Measurements from ENCODE around the gene ITIH4.

ITIH4 gene

GRCh38 chr3:52775877-52776276 is 54.6 kb downstream of the ITIH4 start:
- peak overlapping the region; percentile 78 for H3K27ac Mint-ChIP-seq
- peaks cover 22% of the 10 kb centered on the region for H3K4me1 Mint-ChIP-seq
- H3K4me3 Mint-ChIP-seq, result no peak overlapping the region
- no peak for DNase-seq
- peaks cover 4% of the 10 kb centered on the region for H3K27me3 Mint-ChIP-seq (ENCODE audit: low read depth, poor library complexity)
- TF ChIP-seq CTCF (IDR thresholded peaks at IDR 0.05), result no peak
- H3K36me3 Mint-ChIP-seq (ENCODE audit: low read depth), result no peaks in the 10 kb centered on the region
- no peaks in the 10 kb centered on the region for H3K9me3 Mint-ChIP-seq

GRCh38 chr3:52774901-52775864 is 55.3 kb downstream of the ITIH4 start:
- Mint-ChIP-seq H3K27me3 (ENCODE audit: low read depth, poor library complexity) (peaks cover 4% of the 10 kb centered on the region), H3K9me3 (no peaks in the 10 kb centered on the region), H3K27ac (peak overlapping the region; percentile 78), H3K4me1 (peaks cover 22% of the 10 kb centered on the region), H3K36me3 (ENCODE audit: low read depth) (no peaks in the 10 kb centered on the region), H3K4me3 (no peak overlapping the region)
- DNase-seq, result no peak
- TF ChIP-seq CTCF (IDR thresholded peaks at IDR 0.05), result no peak

- no peak for DNase-seq
- no peak overlapping the region for H3K4me3 Mint-ChIP-seq
- H3K27ac Mint-ChIP-seq, result no peak overlapping the region
- TF ChIP-seq CTCF (IDR thresholded peaks at IDR 0.05), result no peak
- peaks cover 32% of the 10 kb centered on the region for H3K4me1 Mint-ChIP-seq
- H3K36me3 Mint-ChIP-seq (ENCODE audit: low read depth), result no peaks in the 10 kb centered on the region
- H3K9me3 Mint-ChIP-seq, result no peaks in the 10 kb centered on the region
- H3K27me3 Mint-ChIP-seq (ENCODE audit: low read depth, poor library complexity), result peaks cover 4% of the 10 kb centered on the region
Measured at GRCh38 chr3:52774066-52774713, 56.3 kb downstream of the ITIH4 start.

GRCh38 chr3:52773361-52774065 is 57.0 kb downstream of the ITIH4 start:
- Mint-ChIP-seq H3K9me3 (no peaks in the 10 kb centered on the region), H3K36me3 (ENCODE audit: low read depth) (peaks cover 2% of the 10 kb centered on the region), H3K27ac (no peak overlapping the region), H3K4me3 (no peak overlapping the region), H3K4me1 (peaks cover 34% of the 10 kb centered on the region), H3K27me3 (ENCODE audit: low read depth, poor library complexity) (peaks cover 4% of the 10 kb centered on the region)
- no peak for TF ChIP-seq CTCF (IDR thresholded peaks at IDR 0.05)
- no peak for DNase-seq

GRCh38 chr3:52771702-52772101 is 58.8 kb downstream of the ITIH4 start:
- Mint-ChIP-seq H3K36me3 (ENCODE audit: low read depth) (peaks cover 19% of the 10 kb centered on the region), H3K4me3 (peak overlapping the region; percentile 91), H3K27me3 (ENCODE audit: low read depth, poor library complexity) (no peaks in the 10 kb centered on the region), H3K4me1 (peaks cover 34% of the 10 kb centered on the region), H3K27ac (no peak overlapping the region), H3K9me3 (no peaks in the 10 kb centered on the region)
- no peak for TF ChIP-seq CTCF (IDR thresholded peaks at IDR 0.05)
- no peak for DNase-seq
